Measurements from ENCODE around the gene GABBR1.

GABBR1 gene

DNA sequence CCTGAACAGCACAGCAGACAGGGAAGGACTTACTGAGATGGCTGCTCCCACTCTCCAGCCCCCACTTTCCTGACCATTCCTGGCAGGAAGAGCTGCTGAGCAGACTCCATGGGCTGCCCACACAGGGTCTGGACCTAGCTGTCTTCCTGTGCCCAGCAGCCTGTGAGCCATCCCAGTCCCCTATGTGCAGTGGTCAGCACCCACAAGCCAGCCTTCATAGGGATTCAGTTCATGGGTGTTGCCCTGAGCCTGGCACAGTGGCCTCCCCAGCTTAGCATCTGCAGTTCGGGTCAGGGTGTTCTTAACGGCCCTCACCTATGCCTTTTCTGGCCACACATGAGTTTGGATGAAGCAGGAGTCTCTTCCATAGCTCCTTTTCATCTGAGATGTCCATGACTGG, 105.4 kb downstream of the GABBR1 start:
- no peak for DNase-seq (ENCODE audit: low spot score)

DNA sequence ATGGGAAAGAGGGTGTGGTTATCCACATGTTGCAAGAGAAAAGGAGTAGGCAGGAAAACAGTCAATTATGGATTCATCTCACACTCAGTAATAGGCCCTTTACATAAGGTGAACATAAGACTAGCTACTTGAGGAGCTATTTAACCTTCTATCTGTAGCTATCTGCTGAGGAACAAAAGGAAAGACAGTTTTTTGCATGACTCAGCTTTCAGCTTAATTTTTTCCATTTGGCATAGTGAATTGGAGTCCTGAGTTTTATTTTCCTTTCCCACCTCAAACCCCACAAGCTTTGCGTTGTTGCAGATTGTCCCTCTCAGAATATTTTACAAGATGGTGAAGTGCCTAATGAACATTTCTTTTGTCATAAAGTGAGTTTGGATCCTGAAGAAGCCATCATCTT, 105.9 kb downstream of the GABBR1 start:
- DNase-seq (ENCODE audit: low spot score), result no peak

- no peak for DNase-seq (ENCODE audit: low spot score)
These were observed 107.7 kb downstream of the GABBR1 start for GRCh38 chr6:29525311-29525639.

GRCh38 chr6:29524444-29525310, 108.3 kb downstream of the GABBR1 start:
- DNase-seq (ENCODE audit: low spot score), result no peak

GRCh38 chr6:29524044-29524443, 108.9 kb downstream of the GABBR1 start:
- DNase-seq (ENCODE audit: low spot score), result no peak

GRCh38 chr6:29522227-29522626, 110.8 kb downstream of the GABBR1 start:
- no peak for DNase-seq (ENCODE audit: low spot score)

DNA sequence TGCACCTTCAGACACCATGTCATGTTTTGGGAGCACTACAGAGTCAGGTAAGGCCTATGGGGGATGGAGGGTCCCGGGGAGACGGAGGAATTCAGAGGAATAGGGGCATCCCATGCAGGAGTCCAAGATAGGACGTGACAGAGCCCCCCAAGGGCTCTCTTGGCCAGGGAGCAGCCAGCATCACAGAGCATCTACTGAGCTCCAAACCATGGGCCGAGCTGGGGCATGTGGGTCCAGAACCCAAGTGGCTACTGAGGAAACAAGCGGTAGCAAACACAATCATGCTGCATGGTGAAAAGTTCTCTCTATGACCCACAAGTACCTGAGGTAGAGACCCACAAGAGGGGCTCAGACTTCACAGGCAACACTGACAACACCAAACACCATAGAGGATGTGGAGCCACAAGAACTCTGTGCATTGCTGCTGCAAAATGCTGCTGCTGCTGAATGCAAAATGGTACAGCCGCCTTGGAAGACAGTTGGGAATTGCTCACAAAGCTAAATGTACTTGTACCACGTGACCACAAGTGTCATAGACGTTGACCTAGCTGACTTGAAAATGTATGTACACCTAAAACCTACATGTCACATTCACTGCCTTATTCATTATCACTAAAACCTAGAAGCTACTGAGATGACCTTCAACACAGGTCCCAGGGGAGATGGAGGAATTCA, 111.8 kb downstream of the GABBR1 start:
- no peak for DNase-seq (ENCODE audit: low spot score)

DNA sequence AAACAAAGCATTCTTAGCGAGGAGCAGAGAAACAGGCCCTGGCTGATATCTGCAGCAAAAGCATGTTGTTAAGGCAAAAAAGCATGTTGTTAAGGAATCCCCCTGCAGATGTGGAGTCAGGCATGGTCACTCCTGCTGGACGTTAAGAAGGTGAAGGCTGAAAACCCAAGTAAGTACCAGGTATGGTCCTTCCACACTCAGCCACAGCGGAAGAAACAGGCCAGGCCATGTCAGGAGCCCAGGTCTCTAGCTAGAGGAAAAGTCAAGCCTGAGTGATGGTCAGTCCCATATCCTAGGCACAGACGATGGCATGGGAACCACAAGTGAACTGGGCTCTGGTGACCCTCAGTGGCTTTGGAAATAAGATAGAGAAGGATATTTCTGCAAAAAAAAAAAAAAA, 112.8 kb downstream of the GABBR1 start:
- no peak for DNase-seq (ENCODE audit: low spot score)

- DNase-seq (ENCODE audit: low spot score), result no peak
These were observed 113.5 kb downstream of the GABBR1 start for GRCh38 chr6:29519291-29520010.

GRCh38 chr6:29517728-29518440, 115.1 kb downstream of the GABBR1 start:
- no peak for DNase-seq (ENCODE audit: low spot score)

GRCh38 chr6:29517245-29517644, 115.7 kb downstream of the GABBR1 start:
- no peak for DNase-seq (ENCODE audit: low spot score)

- DNase-seq (ENCODE audit: low spot score), result no peak
These were observed 116.9 kb downstream of the GABBR1 start for GRCh38 chr6:29516108-29516507.

DNA sequence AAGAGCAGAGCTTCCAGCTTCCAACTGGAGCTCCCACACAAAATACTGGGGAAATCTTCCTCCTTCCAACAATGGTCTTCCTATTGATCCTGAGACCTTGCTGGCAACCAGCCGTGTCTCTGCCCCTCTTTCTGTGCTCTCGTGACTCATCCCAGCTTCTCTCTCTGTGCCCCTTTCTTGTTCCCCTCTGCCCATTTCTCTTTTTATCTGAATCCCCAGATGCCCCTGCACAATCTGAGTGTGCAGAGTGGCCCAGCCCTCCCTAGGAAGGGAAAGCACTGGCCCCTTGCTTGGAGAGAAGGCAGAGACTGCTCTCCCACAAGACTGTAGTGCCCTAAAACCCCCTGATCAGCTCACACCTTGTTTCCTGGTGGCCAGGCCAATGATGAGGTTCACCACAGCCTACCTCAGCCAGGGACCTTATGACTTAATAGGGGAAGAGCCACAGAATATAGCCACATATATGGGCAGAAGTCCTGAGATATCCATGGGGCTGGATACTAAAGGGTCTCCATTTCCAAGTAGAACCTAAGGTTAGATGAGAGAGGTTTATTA, 122.2 kb downstream of the GABBR1 start:
- no peak for DNase-seq (ENCODE audit: low spot score)

GRCh38 chr6:29510202-29510601, 122.8 kb downstream of the GABBR1 start:
- peak; percentile 37 for DNase-seq (ENCODE audit: low spot score)

Data from iPS-NIHi11 (cell line).